GM18951 (cell line): ENCODE results near the gene LY6G6C.

Experiments used
- POLR2A ChIP-seq: IDR thresholded peaks from 4 replicates; pipeline ENCODE4 v1.6.1; 2011; ENCODE audit warnings: mild to moderate bottlenecking; ENCODE audit not compliant: insufficient read length, insufficient read depth; ENCODE audit errors: extremely low read depth
- in situ Hi-C: fragments of 300-500 bp; cut with MboI; formaldehyde crosslinking; loops from one replicate; pipeline ENCODE4 v1.12.0; 2022; ENCODE audit warnings: low sequenced_read_pairs, mixed read lengths, inconsistent platforms; ENCODE audit not compliant: unreplicated experiment

The LY6G6C gene

DNA sequence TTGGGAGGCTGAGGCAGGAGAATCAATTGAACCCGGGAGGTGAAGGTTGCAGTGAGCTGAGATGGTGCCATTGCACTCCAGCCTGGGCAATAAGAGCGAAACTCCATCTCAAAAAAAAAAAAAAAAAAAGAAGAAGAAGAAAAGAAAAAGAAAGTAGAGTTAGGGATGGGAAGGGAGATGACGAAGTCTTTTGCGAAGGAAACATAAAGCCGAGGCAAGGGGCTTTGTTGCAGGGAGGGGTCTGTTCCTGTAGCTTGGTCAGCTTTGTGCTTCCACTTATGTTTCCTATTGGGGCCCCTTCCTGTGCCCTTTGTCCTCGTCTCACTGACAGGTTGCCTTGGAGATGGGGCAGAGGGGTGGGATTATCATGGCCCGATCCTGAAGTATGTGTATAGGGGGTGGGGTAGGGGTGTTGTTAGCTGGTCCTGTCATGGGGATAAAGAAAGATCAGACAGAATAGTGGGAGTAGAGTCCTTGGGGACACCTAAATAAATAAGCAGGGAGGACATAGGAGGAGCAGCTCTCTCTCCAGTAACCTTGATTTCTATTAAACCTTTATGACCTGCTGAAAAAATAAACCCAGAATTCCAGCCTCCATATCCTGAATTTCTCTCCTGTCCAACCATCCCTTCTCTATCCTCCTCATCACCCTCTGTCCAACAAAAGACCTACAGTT lies 15.9 kb upstream of the LY6G6C start:
- TF ChIP-seq POLR2A: no peak
- in situ Hi-C loops: no loop called here

DNA sequence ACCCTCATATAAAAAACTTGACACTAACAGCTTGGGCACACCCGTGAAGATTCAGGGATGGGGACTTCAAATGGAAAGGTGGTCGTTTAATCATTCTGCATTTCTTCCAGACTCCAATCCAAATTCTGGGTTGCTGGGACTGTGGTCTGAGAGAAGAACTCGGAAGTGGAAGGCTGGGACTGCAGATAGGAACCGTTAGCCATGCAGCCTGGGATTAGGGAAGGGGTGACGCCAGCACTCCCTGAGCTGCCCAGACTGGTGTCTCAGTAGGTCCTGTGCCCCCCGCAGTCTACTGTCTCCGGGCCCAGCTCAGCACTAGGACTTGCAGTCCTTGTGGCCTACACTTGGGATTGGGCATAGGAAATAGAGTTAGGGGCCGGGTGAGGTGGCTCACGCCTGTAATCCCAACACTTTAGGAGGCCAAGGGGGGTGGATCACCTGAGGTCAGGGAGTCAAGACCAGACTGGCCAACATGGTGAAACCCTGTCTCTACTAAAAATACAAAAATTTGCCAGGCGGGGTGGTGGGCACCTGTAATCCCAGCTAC lies 15.3 kb upstream of the LY6G6C start:
- in situ Hi-C loops: no loop called here

DNA sequence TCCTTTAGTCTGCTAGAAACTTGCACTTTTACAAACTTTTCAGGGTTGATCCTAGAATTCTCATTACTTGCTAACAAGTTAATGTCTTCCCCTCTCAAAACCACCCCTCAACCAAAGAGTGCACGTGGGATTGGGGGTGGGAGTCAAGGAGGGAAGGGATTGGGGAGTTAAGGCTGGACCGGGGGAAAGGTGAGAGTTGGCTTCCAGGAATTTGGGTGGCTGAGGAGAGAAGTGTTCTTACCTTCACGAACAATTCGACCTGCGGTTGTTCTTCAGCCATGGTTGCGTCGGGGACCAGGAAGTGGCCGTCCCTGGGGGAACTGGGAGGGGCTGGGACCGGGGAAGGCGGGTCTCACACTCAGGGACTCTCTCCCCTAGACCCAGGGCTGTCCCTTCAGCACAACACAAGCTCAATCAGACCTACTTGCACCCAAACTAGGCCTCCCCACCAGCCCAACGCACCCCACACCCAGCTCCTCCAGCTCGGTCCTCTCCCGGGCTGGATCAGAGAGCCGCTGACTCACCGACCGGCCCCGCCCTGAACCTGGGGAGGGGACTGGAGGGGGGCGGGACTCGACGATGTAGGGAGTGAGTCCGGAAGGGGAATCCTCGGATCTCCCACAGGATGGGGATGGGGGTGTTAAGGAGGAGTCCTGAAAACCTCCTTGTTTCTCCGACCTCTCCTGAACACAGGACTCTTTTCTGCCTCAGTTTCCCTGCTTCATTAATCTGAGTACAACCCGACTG lies 14.6 kb upstream of the LY6G6C start, which contains the start of gene CLIC1:
Gene CLIC1, minus strand, starts transcription at position 510 of the 747 bp plus-strand sequence. Its CDS starts 230 bp downstream, at position 280.
- peak; percentile 93 for TF ChIP-seq POLR2A
- in situ Hi-C loops: no loop called here

More for the DNA sequence above, 15.3 kb upstream of the LY6G6C start:
- TF ChIP-seq POLR2A: no peak

DNA sequence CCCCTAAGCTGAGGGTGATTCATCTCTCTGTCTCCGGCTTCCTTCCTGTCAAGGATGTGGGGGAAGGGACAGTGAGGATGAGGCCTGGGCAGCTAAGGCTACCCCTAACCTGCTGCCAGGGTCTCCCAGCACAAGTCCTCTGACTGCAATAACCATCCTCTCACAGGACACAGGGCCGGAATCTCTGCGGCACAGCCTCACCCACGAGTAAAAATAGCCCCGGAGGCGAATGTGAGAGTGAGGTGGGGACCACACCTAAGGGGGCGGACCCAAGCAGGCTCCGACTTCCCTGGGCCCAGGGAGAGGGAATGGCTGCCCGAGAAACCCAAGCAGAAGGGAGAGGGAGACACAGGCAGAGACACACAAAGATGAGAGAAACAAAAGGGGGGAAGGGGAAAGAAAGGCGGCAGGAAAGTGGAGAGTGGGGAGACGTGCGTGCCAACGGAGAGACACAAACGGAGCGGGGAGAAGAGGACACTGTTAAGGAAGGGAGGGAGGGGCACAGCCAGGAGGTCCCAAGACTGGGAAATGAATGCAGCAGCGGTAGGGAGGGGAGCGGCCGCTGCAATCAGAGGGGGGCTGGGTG lies 13.4 kb upstream of the LY6G6C start:
- in situ Hi-C loops: no loop called here
- TF ChIP-seq POLR2A: no peak

DNA sequence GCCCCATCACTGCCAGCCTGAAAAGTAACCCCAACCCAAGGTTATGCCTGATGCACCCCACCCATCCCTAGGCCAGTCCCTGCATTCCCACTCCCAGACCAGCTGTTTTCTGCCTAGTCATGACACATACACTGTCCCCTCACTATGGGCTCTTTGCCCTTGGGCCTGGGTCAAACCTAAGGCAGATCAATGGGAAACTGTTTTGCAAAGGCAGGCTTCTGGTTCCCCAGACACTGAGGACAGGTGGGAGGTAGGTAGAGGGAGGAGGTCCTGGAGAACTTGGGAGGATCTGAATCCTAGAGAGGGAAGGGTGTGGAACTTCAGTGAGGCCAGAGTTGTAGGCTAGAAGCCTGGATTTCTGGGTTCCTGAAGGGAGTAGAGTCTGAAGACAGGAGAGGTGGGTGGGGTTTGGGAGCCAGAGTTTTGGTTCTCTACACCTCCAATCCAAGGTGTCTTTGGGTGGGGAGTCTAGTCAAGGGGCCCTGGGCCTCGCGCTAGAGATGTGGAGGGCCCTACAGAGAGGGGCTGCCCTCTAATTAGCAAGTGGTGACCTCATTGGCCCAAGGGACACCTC lies 12.8 kb upstream of the LY6G6C start:
- in situ Hi-C loops: no loop called here
- TF ChIP-seq POLR2A: no peak

DNA sequence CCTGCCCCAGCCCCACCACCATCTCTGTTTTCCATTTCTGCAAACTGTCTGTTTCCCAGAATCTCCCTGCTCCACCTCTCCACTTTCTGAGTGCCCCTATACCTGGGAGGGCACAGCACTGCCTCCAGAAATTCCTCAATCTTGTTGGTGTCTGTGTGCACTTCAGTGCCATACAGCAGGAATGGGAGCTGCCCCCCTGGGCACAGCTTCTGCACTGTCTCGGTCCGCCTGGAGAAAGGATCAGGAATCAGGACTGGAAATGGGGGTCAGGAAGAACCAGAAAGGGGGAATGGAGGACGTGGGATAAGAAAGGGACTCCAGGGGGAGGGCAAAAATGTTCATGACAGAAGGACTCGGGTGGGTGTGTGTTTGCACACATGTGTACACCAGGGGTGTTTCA lies 12.2 kb upstream of the LY6G6C start:
- in situ Hi-C loops: no loop called here
- TF ChIP-seq POLR2A: no peak

DNA sequence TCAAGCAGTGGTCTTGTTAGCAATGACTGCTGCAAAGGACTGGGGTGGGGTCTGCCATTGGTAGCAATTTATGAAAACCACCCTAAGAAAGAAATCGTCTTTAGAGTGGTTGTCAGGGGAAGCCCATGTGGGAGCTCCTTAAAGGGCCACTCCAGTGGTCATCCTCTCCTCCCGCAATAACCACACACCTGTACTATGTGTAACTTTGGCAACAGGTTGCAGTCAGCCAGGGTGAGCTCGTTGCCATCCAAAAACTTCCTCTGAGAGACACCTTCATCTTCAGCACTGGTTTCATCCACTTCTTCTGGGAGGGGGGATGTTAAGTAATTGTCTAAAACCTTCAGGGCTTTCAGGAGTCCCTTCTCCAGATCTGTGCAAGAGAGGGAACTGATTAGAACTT lies 10.5 kb upstream of the LY6G6C start:
- TF ChIP-seq POLR2A: no peak
- in situ Hi-C loops: no loop called here

DNA sequence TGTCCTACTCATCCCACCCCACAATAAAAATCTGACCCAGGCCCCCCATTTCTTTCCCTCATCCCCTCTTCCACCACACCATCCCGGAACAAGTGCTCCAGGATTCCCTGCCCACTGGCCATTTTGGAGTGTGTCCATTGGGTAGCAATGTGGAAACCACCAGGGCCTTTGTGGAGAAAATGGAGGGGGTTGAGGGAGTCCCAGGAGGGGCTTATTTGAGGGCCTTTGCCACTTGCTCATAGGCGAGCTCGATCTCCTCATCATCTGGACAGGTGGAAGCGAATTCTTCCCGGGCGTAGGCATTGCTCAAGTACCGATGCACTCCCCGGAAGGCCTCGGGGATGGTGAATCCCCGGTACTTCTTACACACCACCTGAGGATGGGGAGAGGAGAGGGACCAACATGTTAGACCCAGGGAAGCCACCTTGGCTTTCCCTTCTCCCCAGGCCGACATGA lies 9.1 kb upstream of the LY6G6C start:
- in situ Hi-C loops: no loop called here
- TF ChIP-seq POLR2A: no peak

DNA sequence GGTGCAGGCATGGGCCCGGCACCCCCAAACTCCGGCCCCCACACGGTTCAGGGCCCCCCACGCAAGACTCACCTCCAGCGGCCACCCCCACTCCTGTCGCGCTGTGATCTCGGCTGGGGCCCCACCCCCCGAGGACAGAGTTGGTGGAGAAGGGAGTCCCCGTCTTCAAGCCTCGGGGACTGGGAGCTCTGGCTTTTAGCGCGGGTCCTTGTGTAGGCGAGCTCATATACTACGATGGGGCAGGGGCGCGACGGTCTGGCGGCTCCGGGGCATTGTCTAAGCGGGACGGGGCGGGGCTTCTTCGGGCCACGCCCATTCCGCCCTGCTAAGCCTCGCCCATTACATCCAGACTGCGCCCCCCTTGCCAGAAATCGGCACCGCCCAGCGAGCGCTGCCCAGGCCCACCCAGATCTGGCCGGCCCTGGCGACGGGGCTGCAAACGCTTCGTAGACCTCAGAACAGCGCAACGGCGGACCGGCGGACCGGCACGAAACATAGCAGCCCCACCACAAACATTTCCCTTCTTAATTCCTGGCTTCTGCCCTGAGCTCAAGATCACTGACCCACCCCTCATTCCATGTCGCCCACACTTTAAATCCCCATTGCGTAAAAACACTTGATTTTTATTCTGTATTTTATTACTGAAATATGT lies 8.6 kb upstream of the LY6G6C start:
- in situ Hi-C loops: no loop called here
- TF ChIP-seq POLR2A: peak; percentile 59

DNA sequence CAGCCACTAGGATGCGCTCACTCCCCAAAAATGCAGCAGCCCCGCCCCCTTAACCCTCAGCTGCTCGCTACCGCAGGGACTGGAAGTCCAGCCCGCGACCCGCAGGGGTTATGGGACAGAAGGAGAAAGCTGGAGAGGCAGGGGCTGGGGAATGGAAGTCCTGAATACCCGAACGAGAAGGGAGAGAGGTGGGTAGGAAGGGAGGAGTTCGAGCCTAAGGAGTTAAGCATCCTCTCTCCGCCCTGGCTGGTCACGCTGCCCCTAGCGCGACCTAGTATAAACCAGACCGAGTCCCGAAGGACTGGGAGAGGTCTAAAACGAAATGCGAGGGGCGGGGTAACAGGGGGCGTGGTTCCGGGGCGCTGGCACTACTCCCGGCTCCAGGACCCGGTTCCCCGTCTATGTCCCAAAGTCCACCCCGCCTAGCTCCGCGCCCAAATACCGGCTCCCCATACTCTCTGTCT lies 8.0 kb upstream of the LY6G6C start:
- in situ Hi-C loops: no loop called here
- TF ChIP-seq POLR2A: no peak

DNA sequence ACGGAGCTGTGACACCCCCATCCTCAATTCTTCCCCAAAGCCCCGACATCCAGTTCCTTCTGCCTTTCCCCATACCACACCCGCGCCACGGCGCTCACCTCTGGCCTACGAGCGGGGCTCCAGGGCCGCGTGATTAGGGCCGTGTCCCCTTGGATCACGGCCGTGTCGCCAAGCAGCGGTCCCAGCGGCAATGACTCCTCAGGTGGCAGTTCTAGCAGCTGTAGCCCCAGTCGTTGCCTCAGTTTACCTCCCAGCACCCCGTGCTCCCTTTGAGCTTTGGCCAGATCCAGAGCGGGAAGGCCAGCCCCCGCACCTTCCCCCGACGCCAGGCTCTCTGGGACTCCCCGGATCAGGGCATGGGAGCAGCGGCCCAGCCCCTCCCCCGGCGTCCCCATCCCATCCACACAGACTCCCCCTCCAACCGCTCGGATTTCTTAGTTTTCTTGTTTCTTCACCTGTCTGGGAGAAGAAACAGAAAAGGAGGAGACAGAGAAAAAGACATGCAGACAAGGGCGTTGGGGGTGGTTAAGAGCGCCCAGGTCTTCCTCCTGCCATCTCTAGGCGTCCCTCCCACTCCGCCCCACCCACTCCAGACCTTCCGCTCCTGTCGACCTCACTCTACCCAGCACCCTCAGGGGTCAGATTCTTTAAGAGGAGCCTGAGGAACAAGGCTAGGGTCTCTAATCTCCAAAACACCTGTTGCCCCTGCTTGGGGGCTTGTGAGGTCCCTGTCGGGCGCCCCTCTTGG lies 7.4 kb upstream of the LY6G6C start, which contains the start of gene DDAH2:
Gene DDAH2, minus strand, starts transcription at position 533 of the 748 bp plus-strand sequence. Its CDS starts 138 bp downstream, at position 395.
- no peak for TF ChIP-seq POLR2A
- in situ Hi-C loops: no loop called here
